Progenitor cell of endocrine pancreas (in vitro differentiated cells): ENCODE results near the gene DNAI1. TPM values are rescaled to one million over a fixed set of nuclear protein-coding genes. Genes with fewer than 3 reads are reported as not detected.

Source experiments
- DNase-seq: peaks from one replicate; pipeline ENCODE4 v3.0.0; 2021; ENCODE audit warnings: low spot score; ENCODE audit not compliant: unreplicated experiment
- H3K27ac Mint-ChIP-seq: 2 replicates; pipeline ENCODE4 v1.8.0; 2021; ENCODE audit warnings: mild to moderate bottlenecking, moderate library complexity, mixed read lengths
- H3K27me3 Mint-ChIP-seq: 2 replicates; pipeline ENCODE4 v1.8.0; 2021; ENCODE audit warnings: mixed read lengths
- H3K36me3 Mint-ChIP-seq: 2 replicates; pipeline ENCODE4 v1.8.0; 2022; ENCODE audit warnings: mixed read lengths; ENCODE audit not compliant: insufficient read depth
- H3K4me1 Mint-ChIP-seq: 2 replicates; pipeline ENCODE4 v1.8.0; 2021; ENCODE audit warnings: low read depth, mixed read lengths
- H3K4me3 Mint-ChIP-seq: 2 replicates; pipeline ENCODE4 v1.8.0; 2021; ENCODE audit warnings: low read depth, mild to moderate bottlenecking, moderate library complexity, mixed read lengths
- H3K9me3 Mint-ChIP-seq: 2 replicates; pipeline ENCODE4 v1.8.0; 2021; ENCODE audit warnings: low read depth, mixed read lengths
- CTCF ChIP-seq: fragments of 200-600 bp; sonication (generic); IDR thresholded peaks from one replicate; pipeline ENCODE4 v1.5.0; 2021; ENCODE audit warnings: antibody characterized with exemption, mild to moderate bottlenecking; ENCODE audit not compliant: unreplicated experiment
- total RNA-seq: library from RNA; stranded (reverse); gene quantifications from 2 replicates; pipeline ENCODE4 v1.2.1, GENCODE V29; 2021

DNAI1 gene
- total RNA-seq, 1 donor from 2014 or later, result 1.2 TPM

GRCh38 chr9:34443976-34444375 lies 14.6 kb upstream of the DNAI1 start:
- DNase-seq, result no peak
- H3K4me1 Mint-ChIP-seq, result peaks cover 6% of the 10 kb centered on the region
- TF ChIP-seq CTCF, result no peak
- no peaks in the 10 kb centered on the region for H3K9me3 Mint-ChIP-seq
- H3K27ac Mint-ChIP-seq, result no peak overlapping the region
- H3K36me3 Mint-ChIP-seq, result peaks cover 2% of the 10 kb centered on the region
- H3K4me3 Mint-ChIP-seq, result no peak overlapping the region
- H3K27me3 Mint-ChIP-seq, result no peaks in the 10 kb centered on the region

- no peak for TF ChIP-seq CTCF
- no peak for DNase-seq
- H3K36me3 Mint-ChIP-seq, result no peaks in the 10 kb centered on the region
- H3K4me3 Mint-ChIP-seq, result no peak overlapping the region
- no peaks in the 10 kb centered on the region for H3K9me3 Mint-ChIP-seq
- no peaks in the 10 kb centered on the region for H3K27me3 Mint-ChIP-seq
- H3K27ac Mint-ChIP-seq, result no peak overlapping the region
- H3K4me1 Mint-ChIP-seq, result peaks cover 6% of the 10 kb centered on the region
Observed at GRCh38 chr9:34446468-34446891, 12.1 kb upstream of the DNAI1 start.

- Mint-ChIP-seq H3K4me1 (peaks cover 6% of the 10 kb centered on the region), H3K27me3 (no peaks in the 10 kb centered on the region), H3K27ac (no peak overlapping the region), H3K36me3 (no peaks in the 10 kb centered on the region), H3K9me3 (no peaks in the 10 kb centered on the region), H3K4me3 (no peak overlapping the region)
- no peak for TF ChIP-seq CTCF
- no peak for DNase-seq
Observed at GRCh38 chr9:34446951-34447350, 11.7 kb upstream of the DNAI1 start.

GRCh38 chr9:34450644-34451043 lies 8.0 kb upstream of the DNAI1 start:
- no peaks in the 10 kb centered on the region for H3K9me3 Mint-ChIP-seq
- no peak overlapping the region for H3K4me3 Mint-ChIP-seq
- no peak for DNase-seq
- peaks cover 3% of the 10 kb centered on the region for H3K27me3 Mint-ChIP-seq
- no peaks in the 10 kb centered on the region for H3K36me3 Mint-ChIP-seq
- H3K4me1 Mint-ChIP-seq, result no peaks in the 10 kb centered on the region
- no peak for TF ChIP-seq CTCF
- H3K27ac Mint-ChIP-seq, result no peak overlapping the region

- Mint-ChIP-seq H3K27ac (no peak overlapping the region), H3K4me3 (no peak overlapping the region), H3K36me3 (no peaks in the 10 kb centered on the region), H3K27me3 (peaks cover 4% of the 10 kb centered on the region), H3K9me3 (no peaks in the 10 kb centered on the region), H3K4me1 (no peaks in the 10 kb centered on the region)
- TF ChIP-seq CTCF, result no peak
- DNase-seq, result no peak
Observed at GRCh38 chr9:34451135-34451534, 7.5 kb upstream of the DNAI1 start.
